ENCODE results near the gene LRIG3. TPM values are rescaled to one million over a fixed set of nuclear protein-coding genes. Genes with fewer than 3 reads are reported as not detected.

Gene LRIG3
- total and polyA plus RNA-seq, 2 donors (not counting 3 experiments of a cell fraction or from before 2014, with no cell fraction given) = 55.5 to 55.7 TPM

GRCh38 chr12:58894040-58894439 lies 26.3 kb downstream of the LRIG3 start:
- peaks cover 68% of the 10 kb centered on the region for H3K79me2 ChIP-seq (ENCODE audit: control insufficient read depth, insufficient read depth, low read length)

More at GRCh38 chr12:58894040-58894439, 26.3 kb downstream of the LRIG3 start:
- H3K36me3 ChIP-seq (ENCODE audit: control insufficient read depth in 2 of 2, extremely low read depth in 1 of 2, insufficient read depth in 2 of 2, low read length in 2 of 2) = peaks cover 11 to 19% of the 10 kb centered on the region in 2 experiments
- ChIA-PET CTCF (interaction anchor here (1.8 kb wide), 1 partner anchor 17 kb away, joined by 5 read pairs; no protein-coding TSS in a partner anchor), POLR2A (no interaction called here)
- no peak for DNase-seq (ENCODE audit: low read depth, low spot score)
- H2AFZ ChIP-seq (ENCODE audit: low read depth, low read length) = no peak overlapping the region
- no peaks in the 10 kb centered on the region for H3K9me1 ChIP-seq (replicated peaks; ENCODE audit: control insufficient read depth, extremely low read depth, insufficient read depth, low read length)
- no peak overlapping the region for H3K4me3 ChIP-seq (replicated peaks in 1 of 3; ENCODE audit: insufficient read depth in 1 of 3, low read depth in 1 of 3, low read length in 3 of 3)
- H3K27ac ChIP-seq (ENCODE audit: insufficient read depth, low read depth, low read length) = no peak overlapping the region
- no peaks in the 10 kb centered on the region for H3K9me3 ChIP-seq (replicated peaks; ENCODE audit: control insufficient read depth, insufficient read depth, low read length)
- no TSS peak for BruUV-seq (replicated peaks)
- H3K9ac ChIP-seq (replicated peaks; ENCODE audit: extremely low read depth, insufficient read depth, low read length) = no peak overlapping the region
- peaks cover 5% of the 10 kb centered on the region for H4K20me1 ChIP-seq (replicated peaks; ENCODE audit: control insufficient read depth, extremely low read depth, insufficient read depth, low read length)
- TF ChIP-seq POLR2AphosphoS5 (IDR thresholded peaks at IDR 0.05; ENCODE audit: insufficient read depth, low read depth, low read length) (no peak), GATA2 (IDR thresholded peaks at IDR 0.05; ENCODE audit: insufficient read depth, insufficient read length, low read depth, low read length) (no peak), CTCF (IDR thresholded peaks at IDR 0.05; ENCODE audit: extremely low read depth in 1 of 2, insufficient read depth in 1 of 2, low read depth in 1 of 2, low read length in 2 of 2) (no peak), POLR2A (IDR thresholded peaks at IDR 0.05; ENCODE audit: low read depth, low read length) (no peak), JUN (IDR thresholded peaks at IDR 0.05; ENCODE audit: borderline replicate concordance, insufficient read depth, insufficient read length, low read depth) (no peak), EZH2 (IDR thresholded peaks at IDR 0.05; ENCODE audit: borderline replicate concordance, low read depth, low read length, severe bottlenecking) (no peak), MYC (IDR thresholded peaks at IDR 0.05; ENCODE audit: low read depth, low read length) (no peak), FOS (IDR thresholded peaks at IDR 0.05; ENCODE audit: borderline replicate concordance, insufficient read depth, low read length) (no peak), MAX (IDR thresholded peaks at IDR 0.05; ENCODE audit: insufficient read depth, insufficient read length) (no peak)
- dilution Hi-C loops (cut with MboI; ENCODE audit: extremely low pct_ligation_motif_present, low sequenced_read_pairs) = no loop called here
- H3K4me1 ChIP-seq (ENCODE audit: control insufficient read depth, extremely low read depth, insufficient read depth, low read length) = peaks cover 3% of the 10 kb centered on the region
- no peak for FAIRE-seq
- no peaks in the 10 kb centered on the region for H3K27me3 ChIP-seq (ENCODE audit: control insufficient read depth in 2 of 2, insufficient read depth in 2 of 2, low read length in 2 of 2)
- intact Hi-C loops (cut with micrococcal nuclease) = no loop called here
- H3K4me2 ChIP-seq (ENCODE audit: insufficient read depth, low read length) = no peak overlapping the region

Measured in endothelial cell of umbilical vein (primary cell).